T-cell (primary cell): Measurements from ENCODE around the gene FRZB. TPM values are rescaled to one million over a fixed set of nuclear protein-coding genes. Genes with fewer than 3 reads are reported as not detected.

Experiments used
- ATAC-seq, 4 experiments: fragments of 200-7000 bp in 3 of 4; fragments of 150-1000 bp in 1 of 4; cut with Tn5 transposase; replicated peaks in 1 of 4; 1 replicate in 3 of 4; 2 replicates in 1 of 4; pipeline ENCODE4 v1.10.0; 2021; ENCODE audit warnings: moderate library complexity in 3 of 4, mild to moderate bottlenecking in 2 of 4, moderate number of reproducible peaks in 1 of 4
- CTCF ChIA-PET, 2 donors: fragments of 300-600 bp; sonication (Branson Sonifier 250); formaldehyde crosslinking; loops; one replicate each; lab custom pipeline; 2022; ENCODE audit warnings: antibody characterized with exemption in 2 of 2; lab: Charles Lee
- POLR2A ChIA-PET, 2 donors: fragments of 300-600 bp; sonication (Branson Sonifier 250); formaldehyde crosslinking; loops; one replicate each; lab custom pipeline; 2022; ENCODE audit warnings: antibody characterized with exemption in 2 of 2; lab: Charles Lee
- DNase-seq, 35 experiments: peaks; one replicate each; pipeline versions ENCODE4 v3.0.0 to v3.0.0-alpha.2; 2013 to 2023
- H3K27ac ChIP-seq: one replicate; pipeline ENCODE4 v1.5.1; 2013; ENCODE audit warnings: low read length
- H3K27me3 ChIP-seq, 2 experiments: replicated peaks in 1 of 2; 1 replicate in 1 of 2; 2 replicates in 1 of 2; pipeline versions ENCODE4 v1.6.1 to v1.7.0; 2013; ENCODE audit warnings: low read length in 1 of 2, mixed read lengths in 1 of 2; ENCODE audit not compliant: control insufficient read depth in 2 of 2, insufficient read depth in 2 of 2; ENCODE audit errors: extremely low read depth in 1 of 2
- H3K36me3 ChIP-seq, 2 donors: 1 replicate in 1 of 2; 2 replicates in 1 of 2; pipeline versions ENCODE4 v1.6.1 to v1.7.0; 2013; ENCODE audit warnings: low read length in 1 of 2; ENCODE audit not compliant: control insufficient read depth in 2 of 2, insufficient read depth in 1 of 2; ENCODE audit errors: extremely low read depth in 1 of 2
- H3K4me1 ChIP-seq, 2 experiments: 1 replicate in 1 of 2; 2 replicates in 1 of 2; pipeline versions ENCODE4 v1.6.1 to v1.7.0; 2013; ENCODE audit warnings: low read length in 2 of 2, mixed read lengths in 1 of 2; ENCODE audit not compliant: insufficient read depth in 2 of 2, control insufficient read depth in 1 of 2; ENCODE audit errors: extremely low read depth in 1 of 2
- H3K4me3 ChIP-seq, 2 donors: 1 replicate in 1 of 2; 2 replicates in 1 of 2; pipeline versions ENCODE4 v1.5.1 to v1.7.0; 2013; ENCODE audit warnings: mild to moderate bottlenecking in 2 of 2, low read length in 1 of 2, moderate library complexity in 1 of 2; ENCODE audit not compliant: control insufficient read depth in 1 of 2; ENCODE audit errors: extremely low read depth in 1 of 2
- H3K9me3 ChIP-seq: 2 replicates; pipeline ENCODE4 v1.7.0; 2013
- H3K27ac Mint-ChIP-seq, 2 donors: one replicate each; pipeline ENCODE4 v1.8.0; 2020 to 2021; ENCODE audit warnings: mild to moderate bottlenecking in 2 of 2, mixed read lengths in 2 of 2
- H3K27me3 Mint-ChIP-seq, 2 donors: one replicate each; pipeline ENCODE4 v1.8.0; 2021 to 2022; ENCODE audit warnings: mixed read lengths in 2 of 2
- H3K36me3 Mint-ChIP-seq: one replicate; pipeline ENCODE4 v1.8.0; 2021; ENCODE audit warnings: mixed read lengths
- H3K4me1 Mint-ChIP-seq, 3 donors: one replicate each; pipeline ENCODE4 v1.8.0; 2020 to 2022; ENCODE audit warnings: mixed read lengths in 3 of 3, mild to moderate bottlenecking in 1 of 3
- H3K4me3 Mint-ChIP-seq, 3 donors: one replicate each; pipeline ENCODE4 v1.8.0; 2020 to 2022; ENCODE audit warnings: mild to moderate bottlenecking in 3 of 3, mixed read lengths in 3 of 3, moderate library complexity in 3 of 3
- H3K9me3 Mint-ChIP-seq, 3 donors: one replicate each; pipeline ENCODE4 v1.8.0; 2020 to 2022; ENCODE audit warnings: mixed read lengths in 3 of 3
- WGBS: methylation state at CpG from one replicate; pipeline ENCODE4 v1.1.5; 2013; ENCODE audit warnings: missing lambda C conversion rate; ENCODE audit not compliant: insufficient coverage; 5-methylcytosine and 5-hydroxymethylcytosine counted together
- total RNA-seq, 35 experiments: library from RNA in 6 of 35; stranded (reverse) in 6 of 35; fragments of 120-200 nt in 1 of 35; gene quantifications; one replicate each; pipeline versions ENCODE4 v1.2.1 to v1.2.4 and lab custom pipeline; 2013 to 2026

Gene FRZB
- total RNA-seq, 5 donors from 2014 or later (not counting 1 experiment from before 2014, with no cell fraction given): 0.06 to 0.15 (median 0.07) TPM; not detected in 2

DNA sequence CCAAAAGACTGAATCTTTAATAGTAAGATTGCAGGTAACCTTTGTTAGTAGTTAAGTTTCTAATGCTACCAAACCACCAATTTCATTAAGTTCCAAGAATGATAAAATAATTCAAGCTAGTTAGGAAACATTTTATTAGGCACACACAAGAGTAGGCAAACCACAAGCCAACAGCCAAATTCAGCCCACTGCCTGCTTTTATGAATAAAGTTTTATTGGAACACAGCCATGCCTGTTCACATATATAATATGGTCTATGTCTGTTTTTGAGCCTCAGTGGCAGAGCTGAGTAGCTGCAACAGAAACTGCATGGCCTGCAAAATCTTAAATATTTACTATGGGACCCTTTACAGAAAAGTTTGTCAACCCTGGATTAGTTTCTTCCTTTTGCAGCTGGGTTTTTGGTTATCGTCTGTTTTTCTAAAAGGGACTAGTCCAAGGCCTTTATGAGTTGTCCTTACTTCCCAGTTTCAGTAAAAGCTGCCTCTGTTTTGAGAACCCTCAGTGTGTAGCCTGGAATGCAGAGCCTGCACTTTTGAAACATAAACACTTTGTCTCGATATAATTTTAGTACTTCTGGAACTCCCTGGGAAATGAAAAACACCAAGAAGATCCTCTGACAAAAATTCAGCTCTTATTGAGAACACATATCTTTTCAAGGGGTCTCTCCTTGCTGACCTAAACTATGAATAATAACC, 39.1 kb downstream of the FRZB start:
- Histone ChIP-seq H3K27ac (no peak overlapping the region), H3K4me3 (no peak overlapping the region), H3K36me3 (no peaks in the 10 kb centered on the region), H3K9me3 (no peaks in the 10 kb centered on the region), H3K27me3 (peaks cover 0 to 4% of the 10 kb centered on the region in 2 experiments), H3K4me1 (no peaks in the 10 kb centered on the region)
- no peak for DNase-seq
- H3K4me3 Mint-ChIP-seq: no peak overlapping the region
- ChIA-PET POLR2A (no interaction called here), CTCF (no interaction called here)
- H3K4me1 Mint-ChIP-seq: no peaks in the 10 kb centered on the region
- H3K27me3 Mint-ChIP-seq: peaks cover 11 to 24% of the 10 kb centered on the region in 2 donors
- WGBS: 85% methylated on average over 2 of the region's 2 CpGs
- no peak for ATAC-seq
- H3K36me3 Mint-ChIP-seq: no peaks in the 10 kb centered on the region
- no peaks in the 10 kb centered on the region for H3K9me3 Mint-ChIP-seq
- H3K27ac Mint-ChIP-seq: no peak overlapping the region

DNA sequence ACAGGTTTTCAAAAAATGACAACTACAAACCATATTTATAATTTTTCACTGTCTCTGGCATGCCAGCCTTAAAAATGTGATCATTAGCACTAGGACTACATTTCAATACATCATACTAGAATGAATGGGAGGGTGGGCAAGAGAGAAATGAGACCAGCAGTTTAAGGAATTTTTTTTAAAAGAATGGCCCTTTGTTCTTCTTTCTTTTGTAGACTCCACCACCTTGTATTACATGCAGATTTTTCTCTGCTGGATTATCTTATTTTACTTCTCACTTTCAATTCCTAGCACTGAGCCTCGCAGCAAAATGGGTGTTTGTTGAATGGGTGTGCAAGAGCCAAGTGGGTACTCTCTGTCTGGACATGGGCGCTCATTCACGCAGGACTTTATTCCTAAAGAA, 39.9 kb downstream of the FRZB start:
- DNase-seq: no peak
- peaks cover 0 to 4% of the 10 kb centered on the region in 2 experiments for H3K27me3 ChIP-seq
- H3K27ac ChIP-seq: no peak overlapping the region
- H3K9me3 ChIP-seq: no peaks in the 10 kb centered on the region
- WGBS: no CpG with 5 or more reads among the region's 3 CpGs
- peaks cover 7 to 23% of the 10 kb centered on the region in 2 donors for H3K27me3 Mint-ChIP-seq
- H3K27ac Mint-ChIP-seq: no peak overlapping the region
- H3K4me1 Mint-ChIP-seq: no peaks in the 10 kb centered on the region
- no peaks in the 10 kb centered on the region for H3K36me3 Mint-ChIP-seq
- POLR2A ChIA-PET: no interaction called here
- CTCF ChIA-PET: no interaction called here
- no peak overlapping the region for H3K4me3 Mint-ChIP-seq
- ATAC-seq: no peak
- no peaks in the 10 kb centered on the region for H3K9me3 Mint-ChIP-seq
- H3K4me1 ChIP-seq: no peaks in the 10 kb centered on the region
- H3K36me3 ChIP-seq: no peaks in the 10 kb centered on the region
- H3K4me3 ChIP-seq: no peak overlapping the region

DNA sequence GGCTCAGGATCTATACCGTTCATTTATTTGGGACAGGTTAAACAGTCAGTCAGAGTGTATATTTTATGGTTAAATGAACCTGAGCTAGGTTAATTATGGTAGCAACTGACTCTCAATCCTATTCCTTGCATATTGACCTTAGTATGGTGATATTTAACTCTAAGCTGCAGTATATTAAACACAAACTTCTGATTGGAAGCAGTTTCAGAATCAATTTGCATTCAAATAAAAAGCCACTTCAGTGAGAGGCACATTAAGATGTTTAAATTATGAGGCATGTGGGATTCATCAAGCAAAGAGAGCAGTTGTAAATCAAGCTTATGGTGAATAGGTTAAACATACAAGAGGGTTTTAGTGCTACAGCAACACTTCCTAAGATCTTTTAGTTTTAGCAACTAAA, 40.4 kb downstream of the FRZB start:
- H3K27me3 ChIP-seq: peaks cover 0 to 4% of the 10 kb centered on the region in 2 experiments
- H3K27ac Mint-ChIP-seq: no peak overlapping the region
- no peaks in the 10 kb centered on the region for H3K4me1 ChIP-seq
- no peaks in the 10 kb centered on the region for H3K36me3 ChIP-seq
- H3K27ac ChIP-seq: no peak overlapping the region
- no peaks in the 10 kb centered on the region for H3K9me3 ChIP-seq
- no peaks in the 10 kb centered on the region for H3K9me3 Mint-ChIP-seq
- no peaks in the 10 kb centered on the region for H3K4me1 Mint-ChIP-seq
- H3K36me3 Mint-ChIP-seq: no peaks in the 10 kb centered on the region
- WGBS: no CpG with 5 or more reads among the region's 1 CpG
- H3K4me3 ChIP-seq: no peak overlapping the region
- H3K27me3 Mint-ChIP-seq: peaks cover 7 to 23% of the 10 kb centered on the region in 2 donors
- CTCF ChIA-PET: interaction anchor here (0.5 to 0.6 kb wide), 3 partner anchors 145 to 1108 kb away, joined by 4 to 6 read pairs (median 4); no protein-coding TSS in a partner anchor
- POLR2A ChIA-PET: no interaction called here
- ATAC-seq (no peak), DNase-seq (no peak)
- H3K4me3 Mint-ChIP-seq: no peak overlapping the region

DNA sequence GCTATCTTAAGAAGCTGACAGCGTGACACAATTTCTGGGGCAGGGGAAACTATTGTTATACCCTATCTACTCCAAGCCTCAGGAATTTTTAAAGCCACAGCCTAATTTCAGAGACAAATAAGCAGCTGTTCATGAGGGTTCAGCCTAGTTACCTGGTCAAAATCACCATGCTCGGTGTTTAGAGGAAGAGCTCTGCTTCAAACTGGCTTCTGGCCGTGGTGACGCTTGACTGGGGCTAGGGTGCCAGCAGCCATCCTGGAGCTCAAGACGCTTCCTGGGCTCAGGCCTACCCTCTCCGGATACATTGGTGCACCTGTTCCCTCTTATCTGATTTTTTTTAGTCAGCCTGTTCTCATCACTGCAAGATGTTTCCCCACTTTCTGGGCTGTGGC, 41.7 kb downstream of the FRZB start:
- Histone ChIP-seq H3K4me1 (no peaks in the 10 kb centered on the region), H3K4me3 (no peak overlapping the region), H3K27ac (no peak overlapping the region), H3K27me3 (peaks cover 0 to 6% of the 10 kb centered on the region in 2 experiments), H3K9me3 (no peaks in the 10 kb centered on the region), H3K36me3 (no peaks in the 10 kb centered on the region)
- no peak overlapping the region for H3K4me3 Mint-ChIP-seq
- peaks cover 7 to 21% of the 10 kb centered on the region in 2 donors for H3K27me3 Mint-ChIP-seq
- no peaks in the 10 kb centered on the region for H3K36me3 Mint-ChIP-seq
- ChIA-PET POLR2A (no interaction called here), CTCF (no interaction called here)
- H3K4me1 Mint-ChIP-seq: no peaks in the 10 kb centered on the region
- 72% methylated on average over 6 of the region's 6 CpGs for WGBS
- H3K9me3 Mint-ChIP-seq: no peaks in the 10 kb centered on the region
- no peak for ATAC-seq
- DNase-seq: no peak
- no peak overlapping the region for H3K27ac Mint-ChIP-seq

DNA sequence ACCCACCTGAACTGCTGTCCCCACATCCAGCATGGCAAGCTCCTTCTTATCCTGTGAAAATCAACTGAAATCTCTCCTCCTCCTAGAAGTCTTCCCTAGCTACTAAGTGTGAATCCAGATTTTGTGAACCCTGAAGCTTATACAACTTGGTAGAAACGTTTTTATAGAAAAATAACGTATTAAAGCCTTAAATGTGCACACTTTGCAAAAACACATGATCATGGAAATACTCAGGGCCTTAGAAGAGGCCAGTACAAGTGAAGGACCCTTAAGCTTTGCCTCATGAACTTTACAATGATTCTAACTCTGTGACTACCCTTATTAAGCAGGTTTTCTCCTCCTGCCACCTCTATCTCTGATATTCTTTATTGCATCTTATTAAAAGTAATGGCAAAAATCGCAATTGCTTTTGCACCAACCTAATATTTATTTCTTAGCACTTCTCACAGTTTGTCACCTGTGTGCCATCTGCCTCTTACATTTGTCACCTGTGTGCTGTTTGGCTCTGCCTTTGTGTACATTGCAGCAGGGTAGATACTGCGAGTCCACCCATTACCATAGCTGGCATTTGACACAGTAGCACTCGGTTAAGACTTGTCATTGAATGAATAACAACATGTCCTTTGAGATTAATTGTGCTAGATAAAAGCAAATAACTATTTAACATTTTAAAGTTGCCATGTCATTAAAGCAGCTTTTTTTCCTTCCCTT, 42.2 kb downstream of the FRZB start:
- Histone ChIP-seq H3K9me3 (no peaks in the 10 kb centered on the region), H3K36me3 (no peaks in the 10 kb centered on the region), H3K4me3 (no peak overlapping the region), H3K27me3 (peaks cover 0 to 6% of the 10 kb centered on the region in 2 experiments), H3K4me1 (no peaks in the 10 kb centered on the region), H3K27ac (no peak overlapping the region)
- Mint-ChIP-seq H3K9me3 (no peaks in the 10 kb centered on the region), H3K27me3 (peaks cover 7 to 18% of the 10 kb centered on the region in 2 donors), H3K36me3 (no peaks in the 10 kb centered on the region), H3K4me3 (no peak overlapping the region), H3K27ac (no peak overlapping the region), H3K4me1 (no peaks in the 10 kb centered on the region)
- ChIA-PET CTCF (interaction anchor here in 1 of 2 donors (0.7 kb wide), 1 partner anchor 41 kb away, joined by 4 read pairs; no protein-coding TSS in a partner anchor), POLR2A (no interaction called here)
- no peak for DNase-seq
- WGBS: 85% methylated on average over 2 of the region's 5 CpGs
- no peak for ATAC-seq

DNA sequence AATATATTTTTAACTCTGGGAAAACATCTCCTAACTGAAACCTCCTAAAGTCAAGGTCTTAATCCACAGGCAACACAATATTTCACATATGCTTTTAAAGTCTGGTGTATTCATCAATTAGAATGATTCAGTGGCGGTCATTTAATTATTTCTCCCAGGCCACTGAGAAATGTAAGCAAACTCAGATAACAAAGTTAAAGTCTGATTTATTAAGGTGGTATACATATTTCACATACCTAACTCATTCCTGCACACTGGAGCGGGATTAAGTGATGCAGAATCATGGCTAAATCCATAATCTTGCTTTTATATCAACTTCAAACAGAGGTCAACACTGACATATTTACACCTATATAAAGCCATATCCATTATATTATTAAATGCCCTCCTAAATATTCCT, 43.7 kb downstream of the FRZB start:
- WGBS: no CpG with 5 or more reads among the region's 2 CpGs

More for the DNA sequence above, 43.7 kb downstream of the FRZB start:
- Mint-ChIP-seq H3K4me3 (no peak overlapping the region), H3K27ac (no peak overlapping the region), H3K4me1 (no peaks in the 10 kb centered on the region), H3K27me3 (peaks cover 12% of the 10 kb centered on the region in 2 donors), H3K36me3 (no peaks in the 10 kb centered on the region), H3K9me3 (no peaks in the 10 kb centered on the region)
- no peak overlapping the region for H3K27ac ChIP-seq
- POLR2A ChIA-PET: no interaction called here
- no peak for ATAC-seq
- no peaks in the 10 kb centered on the region for H3K4me1 ChIP-seq
- DNase-seq: no peak
- peaks cover 0 to 6% of the 10 kb centered on the region in 2 experiments for H3K27me3 ChIP-seq
- CTCF ChIA-PET: no interaction called here
- no peaks in the 10 kb centered on the region for H3K9me3 ChIP-seq
- H3K36me3 ChIP-seq: no peaks in the 10 kb centered on the region
- no peak overlapping the region for H3K4me3 ChIP-seq
